Stimulated activated CD8-positive, alpha-beta memory T cell treated with anti-CD3 and anti-CD28 coated beads, Interleukin-7, amount 100 ng/mL, for 1 hour (primary cell): ENCODE results near the gene NRROS.
"Not testable (repeated sequence)": the region's sequence is repeated elsewhere in the genome, so short reads cannot be mapped to it uniquely, and the experiment has no call there.

Experiments used
- DNase-seq, 2 donors: peaks; one replicate each; pipeline ENCODE4 v3.0.0-alpha.2; 2020; ENCODE audit warnings: low read depth in 2 of 2

Gene NRROS

DNA sequence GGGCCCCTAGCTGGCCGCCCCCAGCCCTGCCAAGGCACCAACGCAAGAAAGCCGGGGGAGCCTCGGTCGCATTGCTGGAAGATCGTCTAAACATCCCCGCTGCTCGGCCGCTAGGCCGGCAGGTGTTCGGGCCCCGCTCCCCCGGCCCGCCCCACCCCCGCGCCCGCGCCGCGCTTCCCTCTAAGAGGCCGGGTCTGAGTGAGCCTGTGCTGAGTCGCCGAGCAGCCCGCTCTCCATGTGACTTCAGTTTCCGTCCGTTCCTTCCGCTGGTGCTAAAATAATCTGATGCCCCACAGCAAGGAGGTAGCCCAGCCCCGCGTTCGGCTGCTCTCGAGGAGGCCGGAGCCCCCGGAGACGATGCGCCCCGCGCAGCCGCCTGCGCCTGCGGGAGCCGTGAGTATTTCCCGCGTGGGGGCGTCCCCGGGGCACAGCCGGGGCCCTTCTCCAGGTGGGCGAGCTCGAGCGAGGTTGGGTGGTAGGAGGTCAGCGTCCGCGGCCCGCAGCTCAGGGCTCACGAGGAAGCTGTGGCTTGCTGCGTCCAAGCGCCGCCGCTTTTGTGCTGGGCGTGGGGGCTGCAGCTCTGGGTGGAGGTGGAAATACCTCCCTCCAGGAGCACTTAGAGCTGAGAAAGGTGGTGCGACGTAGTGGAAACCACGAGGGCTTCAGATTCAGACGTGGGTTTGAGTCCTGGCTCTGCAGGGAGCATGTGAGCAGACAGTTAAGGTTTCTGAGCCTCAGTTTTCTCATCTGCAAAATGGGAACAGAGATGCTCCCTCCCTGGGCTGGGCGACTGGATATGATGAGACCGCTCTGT lies at the start of gene NRROS:
Gene NRROS, plus strand, starts transcription at position 212 of the 814 bp plus-strand sequence. CDS start 14,846 bp downstream, outside the sequence.
- peak; percentile 33 to 34 for DNase-seq

GRCh38 chr3:196590279-196590678 lies 49.2 kb upstream of the NRROS start:
- DNase-seq: no peak

DNA sequence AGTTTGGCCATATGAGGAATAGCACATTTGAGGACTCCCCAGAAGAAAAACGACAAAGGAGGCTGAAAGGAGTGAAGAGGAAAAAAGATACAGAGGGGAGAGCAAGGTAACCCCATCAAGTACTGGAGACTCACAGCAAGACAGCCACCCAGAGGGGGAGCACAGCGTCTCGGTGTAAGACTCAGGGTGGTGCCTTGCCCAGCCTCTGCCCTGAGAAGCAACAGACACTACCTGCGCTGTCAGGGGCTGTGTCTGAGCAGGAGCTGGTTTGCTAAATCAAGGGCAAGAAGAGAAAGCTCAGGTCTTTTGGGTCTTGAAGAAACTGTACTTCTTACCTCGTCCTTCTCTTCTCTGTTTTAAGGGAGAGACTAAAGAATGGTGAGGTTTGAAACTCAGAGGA lies 43.1 kb upstream of the NRROS start:
- DNase-seq: no peak

DNA sequence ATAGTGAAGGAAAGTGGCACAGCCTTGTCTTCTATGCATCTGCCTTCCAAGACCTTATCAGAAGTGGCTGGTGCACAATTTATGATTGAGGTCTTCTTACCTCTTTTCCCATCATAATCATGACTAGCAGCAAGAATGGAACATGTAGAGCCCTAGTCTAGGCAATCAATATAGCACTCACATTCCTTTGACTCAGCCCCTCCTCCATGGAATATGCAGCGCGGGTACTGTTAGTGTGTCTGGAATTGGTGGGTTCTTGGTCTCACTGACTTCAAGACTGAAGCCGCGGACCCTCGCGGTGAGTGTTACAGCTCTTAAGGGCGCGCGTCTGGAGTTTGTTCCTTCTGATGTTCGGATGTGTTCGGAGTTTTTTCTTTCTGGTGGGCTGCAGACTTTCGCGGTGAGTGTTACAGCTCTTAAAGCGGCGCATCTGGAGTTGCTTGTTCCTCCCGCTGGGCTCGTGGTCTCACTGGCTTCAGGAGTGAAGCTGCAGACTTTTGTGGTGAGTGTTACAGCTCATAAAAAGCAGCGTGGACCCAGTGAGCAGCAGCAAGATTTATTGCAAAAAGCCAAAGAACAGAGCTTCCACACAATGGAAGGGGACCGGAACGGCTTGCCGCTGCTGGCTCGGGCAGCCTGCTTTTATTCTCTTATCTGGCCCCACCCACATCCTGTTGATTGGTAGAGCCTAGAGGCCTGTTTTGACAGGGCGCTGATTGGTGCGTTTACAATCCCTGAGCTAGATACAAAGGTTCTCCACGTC lies 41.3 kb upstream of the NRROS start:
- DNase-seq: not testable (repeated sequence)

DNA sequence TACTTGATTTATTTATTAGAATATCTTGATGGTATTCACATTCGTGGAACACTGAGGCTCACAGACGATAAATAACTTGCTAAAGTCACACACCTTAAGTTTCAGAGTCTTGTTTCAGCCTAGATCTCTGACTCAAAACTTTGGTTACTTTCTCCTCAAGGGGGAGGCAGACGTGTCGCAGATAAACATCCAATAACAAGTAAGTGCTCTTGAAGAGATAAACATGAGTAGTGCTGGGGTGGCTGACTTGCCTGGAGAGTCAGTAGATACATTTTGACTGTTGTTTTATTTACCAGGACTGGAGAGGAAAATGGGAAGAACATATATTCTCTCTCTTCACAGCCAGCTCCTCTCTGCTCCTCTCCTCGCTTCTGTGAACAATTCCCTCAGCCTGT lies 39.8 kb upstream of the NRROS start:
- no peak for DNase-seq

- no peak for DNase-seq
Measured at GRCh38 chr3:196600359-196600758, 39.1 kb upstream of the NRROS start.

- DNase-seq: no peak
Measured at GRCh38 chr3:196602673-196603072, 36.8 kb upstream of the NRROS start.

GRCh38 chr3:196603683-196604082 lies 35.8 kb upstream of the NRROS start:
- no peak for DNase-seq

GRCh38 chr3:196604548-196604947 lies 34.9 kb upstream of the NRROS start:
- DNase-seq: peak in 1 of 2 donors; percentile 23

DNA sequence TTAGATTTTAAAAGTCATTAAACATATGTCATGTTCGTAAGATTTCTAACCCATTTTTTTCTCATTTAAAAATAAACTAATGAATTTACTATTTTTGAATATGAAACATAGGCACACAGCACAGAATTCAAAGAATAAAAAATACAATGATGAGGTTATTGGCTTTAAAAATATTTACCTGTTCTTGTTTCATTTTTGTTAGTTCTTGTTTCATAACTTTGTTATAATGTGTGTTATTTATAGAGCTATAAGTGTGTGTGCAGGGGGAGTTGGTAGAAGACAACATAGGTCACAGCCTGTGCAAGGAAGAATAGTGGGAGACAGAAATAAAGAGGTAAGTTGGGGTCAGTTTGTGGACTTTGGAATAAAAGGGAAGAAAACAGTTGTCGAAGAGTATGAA lies 30.8 kb upstream of the NRROS start:
- DNase-seq: no peak

DNA sequence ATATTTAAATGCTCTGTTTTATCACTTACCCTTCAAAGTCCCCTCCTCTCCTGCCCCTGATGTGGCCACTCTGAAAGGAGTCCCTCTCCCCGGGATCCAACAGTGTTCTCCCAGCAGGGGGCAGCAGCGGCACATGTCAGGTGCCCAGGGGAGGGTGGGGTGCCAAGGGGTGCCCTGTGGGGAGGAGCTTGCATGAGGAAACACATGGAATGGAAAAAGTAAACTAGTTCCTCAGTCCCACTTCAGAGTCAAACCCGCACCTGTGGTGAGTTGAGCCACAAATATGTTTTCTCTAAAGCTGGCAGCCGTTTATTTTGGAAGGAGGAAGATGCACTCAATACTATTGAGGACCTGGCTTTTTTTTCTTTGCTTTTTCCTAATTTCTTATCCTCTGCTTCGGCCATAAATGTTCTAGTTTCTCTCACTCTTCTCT lies 30.1 kb upstream of the NRROS start:
- DNase-seq: peak; percentile 90 to 97

- DNase-seq: no peak
Measured at GRCh38 chr3:196609805-196610515, 29.5 kb upstream of the NRROS start.

DNA sequence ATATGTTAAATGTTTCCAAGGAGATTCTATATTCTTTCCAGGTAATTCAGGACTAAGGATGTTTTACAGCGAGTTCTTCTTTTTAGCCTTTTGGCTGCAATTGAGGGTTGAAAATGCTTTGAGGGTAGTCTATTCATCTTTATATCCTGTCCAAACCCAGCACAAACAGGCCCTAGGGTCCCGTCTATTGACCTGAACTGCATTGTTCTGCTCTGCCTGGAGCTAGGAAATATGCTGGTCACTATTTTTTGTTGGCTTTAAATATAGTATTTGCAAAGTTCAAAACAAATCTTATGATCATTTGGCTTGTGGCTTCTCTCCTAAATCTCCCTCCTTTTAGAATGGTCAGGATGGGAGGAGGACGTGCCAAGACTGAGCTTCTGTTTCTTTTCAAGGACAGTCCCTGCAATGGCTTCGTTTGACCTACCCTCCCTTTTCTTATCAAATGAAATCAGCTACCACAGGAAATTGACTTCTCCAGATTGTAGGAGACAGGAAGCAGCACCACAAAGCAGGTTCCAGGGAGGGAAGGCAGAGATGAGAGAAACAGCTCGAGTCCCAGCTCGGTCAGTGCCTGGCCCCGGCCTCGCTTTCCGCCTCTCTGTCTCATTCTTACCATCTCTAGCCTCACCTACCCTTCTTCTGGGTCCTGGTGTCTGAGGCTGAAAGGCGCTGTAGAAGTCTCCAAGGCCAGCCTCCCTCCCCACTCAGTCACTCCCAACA lies 27.6 kb upstream of the NRROS start:
- DNase-seq: no peak

DNA sequence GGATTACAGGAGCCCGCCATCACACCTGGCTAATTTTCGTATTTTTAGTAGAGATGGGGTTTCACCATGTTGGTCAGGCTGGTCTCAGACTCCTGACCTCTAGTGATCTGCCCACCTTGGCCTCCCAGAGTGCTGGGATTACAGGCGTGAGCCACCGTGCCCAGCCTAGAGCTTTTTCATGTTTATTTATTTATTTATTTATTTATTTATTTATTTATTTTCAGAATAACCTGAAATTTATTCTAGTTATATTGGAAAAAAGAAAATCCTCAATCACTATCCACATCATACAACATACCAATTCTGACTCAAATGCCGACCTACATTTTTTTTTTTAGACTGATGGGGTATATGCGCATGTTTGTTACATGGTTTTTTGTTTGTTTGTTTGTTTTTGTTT lies 24.3 kb upstream of the NRROS start:
- DNase-seq: not testable (repeated sequence)

DNA sequence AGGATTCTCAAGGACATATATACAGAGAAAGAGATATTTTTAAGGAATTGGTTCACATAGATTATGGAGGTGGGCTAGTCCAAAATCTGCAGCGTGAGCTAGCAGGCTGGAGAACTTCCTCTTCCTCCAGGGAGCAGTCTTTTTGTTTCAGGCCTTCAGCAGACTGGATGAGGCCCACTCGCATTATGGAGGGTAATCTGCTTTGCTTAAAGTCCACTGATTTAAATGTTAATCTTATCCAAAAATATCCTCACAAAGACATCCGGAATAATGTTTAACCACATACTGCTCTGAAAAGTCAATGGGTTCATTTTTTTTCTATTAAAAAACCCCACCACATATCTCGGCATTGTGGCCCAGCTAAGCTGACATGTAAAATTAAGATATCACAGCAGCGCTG lies 22.2 kb upstream of the NRROS start:
- no peak for DNase-seq

DNA sequence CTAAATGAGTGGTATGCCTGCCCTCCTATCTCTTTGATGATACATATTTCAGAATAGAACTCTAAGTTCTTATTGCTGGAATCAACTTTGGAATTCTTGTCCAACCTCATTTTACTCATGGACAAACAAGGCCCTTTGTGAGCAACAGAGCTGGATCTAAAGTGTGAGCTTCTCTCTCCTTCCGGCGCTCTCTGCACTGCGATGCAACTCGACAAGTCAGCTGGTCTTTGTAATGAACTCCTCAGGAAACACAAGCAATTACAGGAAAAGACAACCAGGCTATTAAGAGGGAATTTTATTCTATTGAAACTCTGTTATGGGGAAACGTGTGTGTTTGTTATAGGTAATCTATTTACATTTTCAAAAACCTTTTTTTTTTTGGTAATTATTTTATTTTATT lies 20.3 kb upstream of the NRROS start:
- no peak for DNase-seq

- DNase-seq: not testable (repeated sequence)
Measured at GRCh38 chr3:196619627-196620026, 19.9 kb upstream of the NRROS start.

- DNase-seq: no peak
Measured at GRCh38 chr3:196620161-196620604, 19.3 kb upstream of the NRROS start.

- DNase-seq: no peak
Measured at GRCh38 chr3:196620684-196621083, 18.8 kb upstream of the NRROS start.

- DNase-seq: no peak
Measured at GRCh38 chr3:196621611-196622010, 17.9 kb upstream of the NRROS start.

DNA sequence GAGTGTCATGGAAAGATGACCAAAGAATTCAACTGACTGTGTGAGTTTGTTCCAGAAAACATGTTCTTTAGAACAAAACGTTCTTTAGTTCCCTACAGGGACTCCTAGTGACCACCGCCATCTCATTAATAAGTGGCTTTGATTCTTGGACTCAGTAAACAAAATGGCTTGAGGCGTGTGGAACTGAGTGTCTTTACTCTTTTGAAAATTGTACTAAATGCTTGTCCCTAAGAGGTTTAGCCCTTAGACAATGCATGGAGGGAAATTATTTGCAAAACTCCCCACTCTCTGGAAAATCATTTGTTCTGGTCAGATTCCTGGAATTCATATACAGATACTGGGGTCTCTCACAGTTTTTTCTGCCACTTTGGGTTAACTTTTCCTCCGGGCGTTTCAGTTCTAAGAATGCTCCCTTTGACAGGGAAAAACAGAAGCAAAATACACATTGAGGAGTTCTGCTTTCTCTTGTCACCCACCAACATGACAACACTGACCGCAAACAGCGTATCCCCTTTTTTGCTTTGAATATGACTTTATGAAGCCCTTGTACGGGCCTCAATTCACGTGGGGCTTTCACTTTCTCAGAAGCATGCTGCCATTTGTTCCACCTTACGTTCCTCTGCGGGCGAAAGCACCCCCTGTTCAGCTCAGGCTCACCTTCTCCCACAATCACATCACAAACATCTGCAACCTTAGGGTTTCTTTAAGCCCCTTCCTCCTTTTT lies 15.3 kb upstream of the NRROS start:
- no peak for DNase-seq
